Esophagus (tissue), 2 donors: ENCODE data around the gene RGL3. TPM values are rescaled to one million over a fixed set of nuclear protein-coding genes. Genes with fewer than 3 reads are reported as not detected.
"Not testable (repeated sequence)": the region's sequence is repeated elsewhere in the genome, so short reads cannot be mapped to it uniquely, and the experiment has no call there.

Experiments used
- H3K27ac ChIP-seq, 2 donors: one replicate each; pipeline ENCODE4 v1.5.1; 2013; ENCODE audit warnings: low read depth in 2 of 2, mild to moderate bottlenecking in 2 of 2, inconsistent platforms in 1 of 2, low read length in 1 of 2, moderate library complexity in 1 of 2
- H3K27me3 ChIP-seq, 2 donors: one replicate each; pipeline ENCODE4 v1.6.1; 2013; ENCODE audit warnings: low read length in 2 of 2, control low read depth in 1 of 2, mild to moderate bottlenecking in 1 of 2; ENCODE audit not compliant: insufficient read depth in 2 of 2, control insufficient read depth in 1 of 2
- H3K36me3 ChIP-seq, 2 donors: one replicate each; pipeline ENCODE4 v1.6.1; 2013; ENCODE audit warnings: low read length in 1 of 2; ENCODE audit not compliant: control insufficient read depth in 2 of 2, insufficient read depth in 2 of 2
- H3K4me1 ChIP-seq, 2 donors: one replicate each; pipeline ENCODE4 v1.6.1; 2013; ENCODE audit warnings: low read length in 1 of 2; ENCODE audit not compliant: control insufficient read depth in 2 of 2, insufficient read depth in 2 of 2
- H3K4me3 ChIP-seq, 2 donors: one replicate each; pipeline ENCODE4 v1.5.1; 2013; ENCODE audit warnings: low read length in 2 of 2, mild to moderate bottlenecking in 2 of 2, low read depth in 1 of 2, moderate library complexity in 1 of 2
- H3K9me3 ChIP-seq, 2 donors: one replicate each; pipeline ENCODE4 v1.6.1; 2013; ENCODE audit warnings: mild to moderate bottlenecking in 2 of 2, low read depth in 1 of 2, low read length in 1 of 2, moderate library complexity in 1 of 2; ENCODE audit not compliant: control insufficient read depth in 2 of 2, insufficient read depth in 1 of 2
- WGBS, 2 donors: extraction: QIAGEN DNeasy Blood & Tissue Kit; methylation state at CpG; one replicate each; pipeline ENCODE4 v1.1.7; 2013; 5-methylcytosine and 5-hydroxymethylcytosine counted together
- polyA plus RNA-seq, 2 donors: library from polyadenylated mRNA; stranded (reverse); fragments of 200-250 nt; gene quantifications; one replicate each; pipeline ENCODE4 v1.2.3, GENCODE V29; 2013
- donor health status: healthy with polysubstance abuse.
- donor health status: Bipolar disorder and iron deficiency.

Gene RGL3
- polyA plus RNA-seq, 2 donors, result 0.87 to 3.6 TPM

- WGBS, 2 donors, result 0% methylated on average over 53 of the region's 53 CpGs
- H3K4me1 ChIP-seq, result peaks cover 8 to 13% of the 10 kb centered on the region in 2 donors
- H3K27ac ChIP-seq, result peak within 1 kb of the TSS; percentile 60 to 90
- no peaks in the 10 kb centered on the region for H3K9me3 ChIP-seq
- peak within 1 kb of the TSS; percentile 60 to 78 for H3K4me3 ChIP-seq
- peaks cover 0 to 13% of the 10 kb centered on the region in 2 donors for H3K36me3 ChIP-seq
- H3K27me3 ChIP-seq, result no peaks in the 10 kb centered on the region
Measured at GRCh38 chr19:11435057-11435832, 16.1 kb upstream of the RGL3 start, which contains the start of the genes ODAD3 and PRKCSH. Gene ODAD3, minus strand, starts transcription at chr19:11435121. Its CDS starts 105 bp downstream, at chr19:11435016. Gene PRKCSH, plus strand, starts transcription at chr19:11435635. Its CDS starts 483 bp downstream, at chr19:11436118.

- Histone ChIP-seq H3K4me3 (peak overlapping the region; percentile 60 to 78), H3K36me3 (peaks cover 0 to 13% of the 10 kb centered on the region in 2 donors), H3K4me1 (peaks cover 8 to 13% of the 10 kb centered on the region in 2 donors), H3K27ac (peak overlapping the region; percentile 60 to 80), H3K27me3 (no peaks in the 10 kb centered on the region), H3K9me3 (no peaks in the 10 kb centered on the region)
- WGBS, 2 donors, result 4 to 5% methylated on average over 9 of the region's 9 CpGs
Measured at GRCh38 chr19:11434703-11435056, 15.6 kb upstream of the RGL3 start.

GRCh38 chr19:11433526-11433925 is 14.4 kb upstream of the RGL3 start:
- H3K4me3 ChIP-seq, H3K27me3 ChIP-seq, H3K27ac ChIP-seq, H3K9me3 ChIP-seq, H3K36me3 ChIP-seq: not testable (repeated sequence)
- H3K4me1 ChIP-seq, result peaks cover 8 to 13% of the 10 kb centered on the region in 2 donors
- WGBS, 2 donors, result 96 to 97% methylated on average over 3 of the region's 3 CpGs

GRCh38 chr19:11426656-11427055 is 7.5 kb upstream of the RGL3 start:
- no peaks in the 10 kb centered on the region for H3K9me3 ChIP-seq
- H3K27me3 ChIP-seq, result no peaks in the 10 kb centered on the region
- no peaks in the 10 kb centered on the region for H3K36me3 ChIP-seq
- no peak overlapping the region for H3K4me3 ChIP-seq
- 90 to 91% methylated on average over 16 to 19 of the region's 19 CpGs for WGBS, 2 donors
- no peak overlapping the region for H3K27ac ChIP-seq
- peaks cover 6 to 10% of the 10 kb centered on the region in 2 donors for H3K4me1 ChIP-seq

GRCh38 chr19:11425719-11426457 is 6.8 kb upstream of the RGL3 start:
- no peak overlapping the region for H3K27ac ChIP-seq
- H3K4me1 ChIP-seq, result peaks cover 6 to 10% of the 10 kb centered on the region in 2 donors
- no peaks in the 10 kb centered on the region for H3K36me3 ChIP-seq
- 87 to 92% methylated on average over 27 to 28 of the region's 28 CpGs for WGBS, 2 donors
- no peaks in the 10 kb centered on the region for H3K27me3 ChIP-seq
- no peak overlapping the region for H3K4me3 ChIP-seq
- no peaks in the 10 kb centered on the region for H3K9me3 ChIP-seq

- Histone ChIP-seq H3K36me3 (no peaks in the 10 kb centered on the region), H3K4me3 (no peak overlapping the region), H3K4me1 (peaks cover 8 to 16% of the 10 kb centered on the region in 2 donors), H3K27ac (no peak overlapping the region), H3K9me3 (peaks cover 0 to 2% of the 10 kb centered on the region in 2 donors), H3K27me3 (no peaks in the 10 kb centered on the region)
- 12 to 13% methylated on average over 17 to 22 of the region's 22 CpGs for WGBS, 2 donors
Measured at GRCh38 chr19:11423791-11424181, 4.7 kb upstream of the RGL3 start.

- no peaks in the 10 kb centered on the region for H3K27me3 ChIP-seq
- no peaks in the 10 kb centered on the region for H3K36me3 ChIP-seq
- H3K4me3 ChIP-seq, result no peak overlapping the region
- peaks cover 8 to 20% of the 10 kb centered on the region in 2 donors for H3K4me1 ChIP-seq
- no peak overlapping the region for H3K27ac ChIP-seq
- peaks cover 0 to 2% of the 10 kb centered on the region in 2 donors for H3K9me3 ChIP-seq
- WGBS, 2 donors, result 48% methylated on average over 27 of the region's 27 CpGs
Measured at GRCh38 chr19:11423164-11423790, 4.2 kb upstream of the RGL3 start.

GRCh38 chr19:11422163-11423065 is 3.3 kb upstream of the RGL3 start:
- Histone ChIP-seq H3K27me3 (no peaks in the 10 kb centered on the region), H3K4me1 (peaks cover 8 to 20% of the 10 kb centered on the region in 2 donors), H3K27ac (peak overlapping the region in 1 of 2 donors; percentile 16), H3K36me3 (no peaks in the 10 kb centered on the region), H3K9me3 (peaks cover 0 to 2% of the 10 kb centered on the region in 2 donors), H3K4me3 (peak overlapping the region in 1 of 2 donors; percentile 13)
- WGBS, 2 donors, result 6 to 10% methylated on average over 44 to 56 of the region's 56 CpGs
